Activated CD4-positive, alpha-beta T cell treated with anti-CD3 and anti-CD28 coated beads, Interleukin-2, Interleukin-4, amounts not matched to agents 100 ng/mL and 50 ng/mL, durations not matched to agents 16 hours and 8 hours (primary cell): ENCODE measurements around the gene USP15.

Source experiments
- DNase-seq: peaks from one replicate; pipeline ENCODE4 v3.0.0-alpha.2; 2020; ENCODE audit warnings: low spot score

Gene USP15

DNA sequence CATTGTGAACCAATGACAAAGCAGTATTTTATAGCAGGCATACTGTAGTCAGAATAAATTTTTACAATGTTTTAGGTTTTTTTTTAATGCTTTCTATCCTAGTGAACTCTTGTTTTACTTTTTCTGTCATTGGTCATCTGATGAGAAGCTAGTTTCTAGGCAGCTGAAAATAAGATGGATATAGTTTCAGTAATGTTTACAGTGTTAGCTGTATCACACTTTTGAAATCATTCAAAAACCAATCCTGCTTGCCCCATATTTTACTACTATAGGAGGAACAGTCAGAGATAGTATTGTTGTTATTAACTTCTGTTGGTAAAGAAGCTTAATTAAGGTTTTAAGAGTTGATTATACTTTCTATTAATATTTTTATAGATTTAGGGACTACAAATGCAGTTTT is 24.5 kb downstream of the USP15 start:
- no peak for DNase-seq

DNA sequence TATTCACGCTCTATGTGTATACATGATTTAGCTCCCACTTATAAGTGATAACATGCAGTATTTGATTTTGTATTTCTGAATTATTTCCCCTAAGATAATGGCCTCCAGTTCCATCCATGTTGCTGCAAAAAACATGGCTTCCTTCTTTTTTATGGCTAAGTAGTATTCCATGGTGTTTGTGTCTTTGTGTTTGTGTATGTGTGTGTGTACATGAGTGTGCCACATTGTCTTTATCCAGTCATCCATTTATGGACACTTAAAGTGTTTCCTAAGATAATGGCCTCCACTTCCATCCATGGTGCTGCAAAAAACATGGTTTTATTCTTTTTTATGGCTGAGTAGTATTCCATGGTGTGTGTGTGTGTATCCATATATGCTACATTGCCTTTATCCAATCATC is 25.1 kb downstream of the USP15 start:
- no peak for DNase-seq

DNA sequence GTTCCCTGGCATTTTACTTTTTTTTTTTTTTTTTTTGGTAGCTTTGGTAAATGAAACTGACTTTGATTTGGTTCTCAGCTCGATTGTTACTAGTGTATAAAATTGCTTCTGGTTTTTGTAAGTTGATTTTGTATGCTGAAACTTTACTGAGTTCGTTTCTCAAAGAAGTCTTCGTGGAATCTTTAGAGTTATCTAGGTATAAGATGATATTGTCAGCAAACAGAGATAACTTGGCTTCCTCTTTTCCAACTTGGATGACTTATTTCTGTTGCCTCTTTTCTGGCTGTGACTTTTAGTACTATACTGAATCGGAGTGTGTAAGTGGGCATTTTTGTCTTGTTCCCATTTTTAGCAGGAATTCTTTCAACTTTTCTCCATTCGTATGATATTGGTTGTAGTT is 28.1 kb downstream of the USP15 start:
- DNase-seq, result no peak

GRCh38 chr12:62290846-62291245 is 30.6 kb downstream of the USP15 start:
- no peak for DNase-seq

DNA sequence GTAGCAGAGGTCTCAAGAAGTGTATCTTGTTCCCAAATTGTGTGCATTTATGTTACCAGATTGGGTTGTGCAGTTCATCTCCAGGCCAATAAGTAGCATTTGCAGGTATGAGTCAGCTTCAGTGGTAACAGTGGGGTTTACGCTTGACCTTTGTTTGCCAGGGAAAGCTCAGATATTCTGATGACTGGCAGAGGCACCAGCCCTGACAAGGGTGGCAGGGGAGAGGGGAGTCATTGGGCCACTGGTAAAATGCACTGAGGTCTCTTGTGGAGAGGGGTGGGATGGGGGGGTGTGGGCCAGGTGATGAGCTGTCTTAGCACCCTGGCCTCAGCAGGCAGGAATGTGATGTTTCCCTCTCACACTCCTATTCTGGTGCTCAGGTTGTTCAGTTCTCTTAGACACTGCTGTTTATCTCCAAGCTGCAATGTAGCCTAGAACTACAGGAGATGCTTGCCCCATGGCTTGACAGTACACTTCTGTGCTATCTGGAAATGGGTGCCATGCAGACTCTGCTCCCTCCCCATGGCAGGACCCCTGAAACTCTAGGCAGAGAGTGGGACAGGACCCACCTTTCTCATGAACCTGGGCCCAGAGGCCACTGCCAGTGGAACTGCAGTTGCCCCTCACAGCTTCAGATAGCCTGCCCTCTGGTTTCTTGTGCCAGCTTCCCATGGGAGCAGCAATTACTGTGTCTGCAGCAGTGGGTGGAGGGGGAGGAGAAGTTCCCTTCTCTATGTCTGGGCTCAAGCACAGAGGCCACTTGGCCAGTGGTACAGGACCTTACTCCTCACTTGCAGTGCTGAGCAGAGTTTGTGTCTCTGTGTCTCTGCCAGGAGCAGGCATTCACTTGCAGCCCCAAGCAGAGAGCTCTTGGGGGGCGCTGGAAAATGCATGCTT is 31.9 kb downstream of the USP15 start:
- no peak for DNase-seq

GRCh38 chr12:62292761-62293344 is 32.6 kb downstream of the USP15 start:
- no peak for DNase-seq

- DNase-seq, result no peak
Observed at GRCh38 chr12:62294378-62294777, 34.2 kb downstream of the USP15 start.

- no peak for DNase-seq
Observed at GRCh38 chr12:62296001-62296400, 35.8 kb downstream of the USP15 start.

DNA sequence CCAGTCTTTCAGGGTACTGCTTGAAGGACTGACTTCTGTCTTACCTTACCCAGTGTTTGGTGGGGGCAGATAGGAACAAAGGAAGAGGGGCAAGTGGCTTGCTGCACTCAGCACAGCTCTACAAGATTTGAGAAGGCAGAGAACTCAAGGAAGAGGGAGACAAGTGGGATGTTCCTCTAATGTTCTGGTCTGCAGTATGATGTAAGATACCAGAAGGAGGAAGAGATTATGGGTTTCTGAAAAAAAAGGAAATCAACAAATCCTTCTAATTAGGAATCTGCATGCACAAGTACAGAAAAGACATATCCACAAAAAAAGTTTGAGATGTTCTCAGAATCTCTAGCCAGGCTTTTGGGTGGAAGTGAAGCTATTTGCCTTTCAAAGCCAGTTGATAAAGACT is 37.1 kb downstream of the USP15 start:
- no peak for DNase-seq

- DNase-seq, result no peak
Observed at GRCh38 chr12:62299617-62300016, 39.4 kb downstream of the USP15 start.

GRCh38 chr12:62301080-62301798 is 41.0 kb downstream of the USP15 start:
- no peak for DNase-seq

- no peak for DNase-seq
Observed at GRCh38 chr12:62301799-62302133, 41.6 kb downstream of the USP15 start.

GRCh38 chr12:62304560-62304959 is 44.4 kb downstream of the USP15 start:
- no peak for DNase-seq

- no peak for DNase-seq
Observed at GRCh38 chr12:62305778-62306177, 45.6 kb downstream of the USP15 start.

DNA sequence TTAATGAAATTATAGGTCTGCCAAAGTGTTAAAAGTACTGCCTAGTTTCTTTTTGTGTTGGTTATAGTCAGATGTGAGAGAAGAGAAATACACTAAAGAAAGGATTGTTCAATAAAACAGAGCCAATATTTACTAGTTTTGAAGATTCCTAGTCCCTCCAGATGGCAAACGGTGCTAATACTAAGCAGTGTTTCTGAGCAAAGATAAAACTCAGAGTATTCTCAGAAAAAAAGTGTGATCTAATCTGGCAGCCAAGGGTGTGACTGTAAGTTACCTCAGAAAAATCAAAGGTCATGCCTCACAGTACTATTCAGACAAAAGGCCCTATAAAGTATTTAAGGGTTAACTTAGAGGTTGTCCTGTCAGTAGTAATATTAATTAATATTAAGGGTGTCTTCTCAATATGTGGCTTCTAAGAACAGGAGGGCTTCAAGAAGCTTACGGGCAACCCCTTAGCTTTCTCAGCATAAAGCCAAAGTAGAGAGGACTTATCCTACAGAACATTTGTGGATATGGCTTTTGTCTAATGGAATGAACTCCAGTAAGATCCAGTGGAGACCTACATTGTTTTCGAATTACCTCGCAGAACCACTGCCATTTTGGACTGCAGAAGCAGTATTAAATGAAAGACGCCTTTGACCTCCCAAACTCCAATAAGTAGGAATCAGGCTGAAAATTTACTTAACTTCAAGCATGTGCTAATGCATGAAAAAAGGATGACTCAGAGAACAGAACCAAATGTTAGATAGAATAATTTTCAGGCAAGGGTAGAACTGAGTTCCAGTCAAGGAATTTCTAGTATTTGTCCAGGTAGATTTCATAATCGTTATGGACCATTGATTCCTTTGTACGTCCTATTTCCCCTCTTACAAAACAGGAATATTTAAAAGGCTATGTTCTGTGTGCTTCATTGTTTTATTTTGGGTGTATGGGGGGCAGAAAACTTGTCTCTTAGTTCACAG is 46.6 kb downstream of the USP15 start:
- DNase-seq, result no peak

DNA sequence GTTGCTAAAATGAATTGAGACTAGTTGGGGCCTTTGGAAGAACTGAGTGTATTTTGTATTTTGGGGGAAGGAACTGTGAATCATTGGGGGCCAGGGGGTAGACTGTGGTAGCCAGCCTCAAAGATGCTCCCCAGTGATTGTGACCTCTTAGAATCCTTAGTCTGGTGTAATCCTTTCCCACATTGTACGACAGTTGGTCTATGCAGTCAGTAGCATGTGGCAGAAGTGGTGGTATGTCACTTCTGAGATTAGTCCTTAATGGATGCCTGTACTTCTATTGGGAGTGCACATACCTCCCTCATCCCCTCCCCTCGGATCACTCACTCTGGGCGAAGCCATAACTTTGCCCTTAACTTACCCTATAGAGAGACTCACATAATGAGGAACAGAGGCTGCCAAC is 48.0 kb downstream of the USP15 start:
- DNase-seq, result no peak

- DNase-seq, result no peak
Observed at GRCh38 chr12:62313727-62314380, 53.6 kb downstream of the USP15 start.

DNA sequence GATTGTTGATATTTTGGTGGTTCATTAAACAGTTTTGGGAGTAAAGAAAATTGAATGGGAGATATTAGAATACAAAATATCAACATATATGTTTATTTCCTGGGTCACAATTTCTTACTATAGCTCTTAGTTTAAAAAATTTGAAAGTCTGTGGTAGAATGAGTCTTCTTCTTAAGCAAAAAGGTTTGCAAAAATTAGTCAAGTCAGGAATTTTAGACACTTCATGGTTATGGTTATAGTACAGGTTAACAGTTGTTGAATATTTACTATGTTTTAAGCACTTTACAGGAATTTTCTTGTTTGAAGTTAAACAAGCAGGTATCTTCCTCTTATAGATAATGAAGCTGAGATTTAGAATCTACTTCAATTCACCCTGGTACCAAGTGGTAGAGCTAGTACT is 56.8 kb downstream of the USP15 start:
- DNase-seq, result no peak

DNA sequence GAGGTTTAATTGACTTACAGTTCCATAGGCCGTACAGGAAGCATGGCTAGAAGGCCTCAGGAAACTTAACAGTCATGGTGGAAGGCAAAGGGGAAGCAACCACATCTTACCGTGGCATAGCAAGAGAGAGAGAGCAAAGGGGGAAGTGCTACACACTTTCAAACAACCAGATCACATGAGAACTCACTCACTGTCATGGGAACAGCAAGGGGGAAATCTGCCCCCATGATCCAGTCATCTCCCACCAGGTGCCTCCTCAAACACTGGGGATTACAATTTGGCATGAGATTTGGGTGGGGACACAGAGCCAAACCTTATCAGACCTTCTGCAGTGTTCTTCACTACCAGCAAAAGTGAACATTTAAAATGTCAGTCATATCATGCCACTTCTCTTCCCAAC is 58.9 kb downstream of the USP15 start:
- no peak for DNase-seq

DNA sequence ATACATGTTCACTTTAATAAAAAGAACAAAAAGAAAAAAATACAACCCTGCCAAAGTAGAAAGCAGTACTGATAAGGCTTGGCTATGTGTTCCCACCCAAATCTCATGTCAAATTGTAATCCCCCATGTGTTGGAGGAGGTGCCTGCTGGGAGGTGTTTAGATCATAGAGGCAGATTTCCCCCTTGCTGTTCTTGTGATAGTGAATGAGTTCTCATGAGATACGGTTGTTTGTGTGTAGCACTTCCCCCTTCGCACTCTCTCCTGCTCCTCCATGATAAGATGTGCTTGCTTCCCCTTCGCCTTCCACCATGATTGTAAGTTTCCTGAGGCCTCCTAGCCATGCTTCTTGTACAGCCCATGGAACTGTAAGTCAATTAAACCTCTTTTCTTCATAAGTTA is 59.9 kb downstream of the USP15 start:
- no peak for DNase-seq

DNA sequence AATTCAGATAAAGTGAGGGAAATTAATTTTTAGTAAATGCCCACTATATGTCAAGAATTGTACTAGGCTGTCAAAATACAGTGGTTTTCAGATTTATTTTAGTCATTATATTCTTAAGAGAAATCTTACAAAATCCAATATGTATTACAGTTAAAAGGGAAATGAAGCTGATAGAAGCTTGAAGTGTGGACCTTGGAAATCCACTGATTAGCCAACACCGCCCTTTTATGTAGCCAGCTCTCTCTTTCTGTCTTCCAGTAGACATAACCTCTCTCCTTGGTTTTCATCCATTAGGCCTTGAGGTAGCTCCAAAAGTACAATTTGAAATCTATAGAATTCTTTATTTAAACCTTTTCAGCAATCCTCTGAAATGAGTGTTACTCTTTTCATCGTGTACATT is 63.2 kb downstream of the USP15 start:
- no peak for DNase-seq
